Activated CD4-positive, CD25-positive, alpha-beta regulatory T cell treated with anti-CD3 and anti-CD28 coated beads, Interleukin-2, amount 50 U/mL, for 72 hours (primary cell): ENCODE data around the gene RPP14.
"Not testable (repeated sequence)": the region's sequence is repeated elsewhere in the genome, so short reads cannot be mapped to it uniquely, and the experiment has no call there.

Experiments used
- DNase-seq: peaks from one replicate; pipeline ENCODE4 v3.0.0; 2021

RPP14 gene

DNA sequence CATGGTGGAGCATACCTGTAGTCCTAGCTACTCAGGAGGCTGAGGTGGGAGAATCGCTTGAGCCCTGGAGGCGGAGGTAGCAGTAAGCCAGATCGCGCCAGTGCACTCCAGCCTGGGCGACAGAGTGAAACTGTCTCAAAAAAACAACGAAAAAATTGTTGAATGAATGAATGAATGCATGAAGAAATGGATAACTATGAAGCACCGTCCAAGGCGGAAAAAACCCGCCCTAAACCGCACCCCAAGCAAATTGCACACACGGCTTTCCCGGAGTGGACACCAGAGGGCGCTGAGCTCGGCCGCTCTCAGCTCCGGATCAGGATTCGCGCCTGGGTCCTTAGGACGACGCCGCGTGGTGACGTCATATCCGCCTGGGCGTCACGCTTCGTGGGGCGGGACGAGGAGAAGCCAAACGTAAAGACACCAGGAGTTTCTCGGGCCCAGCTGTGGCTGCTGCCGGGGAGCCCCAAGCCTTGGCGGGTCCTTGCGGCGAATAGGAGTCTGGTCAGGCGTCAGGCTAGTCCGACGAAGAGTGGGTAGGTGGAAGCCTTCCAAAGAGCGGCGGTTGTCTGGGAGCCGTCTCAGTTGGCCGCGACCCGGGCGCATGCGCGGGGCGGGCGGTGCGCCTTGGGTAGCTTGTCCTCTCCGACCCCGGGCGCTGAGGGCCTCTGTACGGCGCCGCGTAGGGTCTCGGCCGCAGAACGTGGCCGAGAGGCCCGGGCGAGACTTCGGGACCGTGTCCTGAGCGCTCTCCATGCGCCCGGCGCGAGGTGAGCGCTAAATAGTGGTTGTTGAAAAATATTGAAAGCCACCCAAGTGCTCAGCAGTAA lies at the start of gene RPP14, which contains the start of gene HTD2:
Gene RPP14 (plus strand): TSS at position 364 of the 830 bp plus-strand sequence. CDS start 4,085 bp downstream, outside the sequence.
Gene HTD2 (plus strand): TSS at position 639 of the 830 bp plus-strand sequence. CDS start 11,094 bp downstream, outside the sequence.
- peak; percentile 98 for DNase-seq

DNA sequence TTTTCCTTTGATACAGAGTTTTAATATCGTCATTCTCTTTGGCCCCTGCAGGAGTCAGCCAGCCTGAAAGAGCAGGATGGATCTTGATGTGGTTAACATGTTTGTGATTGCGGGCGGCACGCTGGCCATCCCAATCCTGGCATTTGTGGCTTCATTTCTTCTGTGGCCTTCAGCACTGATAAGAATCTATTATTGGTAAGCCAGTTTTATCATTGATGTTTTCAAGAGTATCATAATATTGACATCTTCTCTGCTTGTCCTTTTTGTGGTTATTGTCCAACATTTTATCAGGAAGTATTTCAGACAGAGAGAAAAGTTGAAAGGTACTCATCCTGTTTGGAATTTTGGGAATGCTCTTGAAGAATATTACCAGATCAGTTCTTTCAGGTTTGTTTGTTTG lies 49.5 kb upstream of the RPP14 start:
- no peak for DNase-seq

DNA sequence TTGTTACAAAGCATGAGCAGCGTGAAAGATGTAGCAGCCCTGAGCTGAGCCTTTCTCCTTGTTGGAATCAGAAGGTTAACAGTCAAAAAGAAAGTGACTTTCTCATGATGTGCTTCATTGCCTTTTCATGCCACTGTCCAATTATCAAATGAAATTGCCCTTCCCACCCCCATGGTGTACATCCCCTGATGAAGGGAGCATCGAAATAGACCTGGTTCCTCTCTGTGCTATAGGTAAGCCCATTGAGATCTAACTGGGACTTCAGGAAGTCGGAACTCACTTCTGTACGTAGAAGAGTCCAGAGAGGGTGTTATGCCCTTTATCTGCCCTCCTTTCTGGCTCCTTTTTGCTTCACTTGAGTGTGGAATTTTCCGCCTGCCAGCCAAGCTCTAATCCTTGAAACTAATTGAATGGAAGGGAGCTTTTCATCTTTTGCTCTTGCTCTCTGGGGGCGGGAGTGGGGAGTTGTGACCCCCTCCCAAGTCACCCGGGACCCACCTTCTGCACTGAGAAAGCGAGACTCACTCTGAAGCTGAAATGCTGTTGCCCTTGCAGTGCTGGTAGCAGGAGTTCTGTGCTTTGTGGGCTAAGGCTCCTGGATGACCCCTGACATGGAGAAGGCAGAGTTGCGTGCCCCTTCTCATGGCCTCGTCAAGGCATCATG lies 47.5 kb upstream of the RPP14 start:
- no peak for DNase-seq

DNA sequence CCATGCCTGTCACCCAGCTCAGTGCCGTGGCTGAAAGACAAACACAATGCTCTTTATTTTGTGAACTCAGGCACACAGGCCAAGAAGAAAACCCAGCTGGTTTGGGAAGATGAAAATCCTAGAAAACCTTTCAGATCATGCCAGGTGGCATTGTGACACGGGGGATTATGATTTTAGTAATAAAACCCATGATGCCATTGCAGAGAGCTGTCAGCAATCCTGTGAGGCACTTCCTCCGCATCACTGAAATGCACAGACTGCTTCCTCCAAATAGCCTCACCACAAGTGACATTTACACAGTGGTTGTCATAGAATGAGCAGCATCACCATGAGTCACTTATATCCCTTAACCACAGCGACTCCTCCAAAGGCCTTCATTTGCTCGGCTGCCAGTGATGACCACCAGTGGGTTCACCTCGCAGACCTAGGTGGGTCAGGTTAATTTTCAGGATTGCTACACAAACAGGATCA lies 45.7 kb upstream of the RPP14 start:
- no peak for DNase-seq

DNA sequence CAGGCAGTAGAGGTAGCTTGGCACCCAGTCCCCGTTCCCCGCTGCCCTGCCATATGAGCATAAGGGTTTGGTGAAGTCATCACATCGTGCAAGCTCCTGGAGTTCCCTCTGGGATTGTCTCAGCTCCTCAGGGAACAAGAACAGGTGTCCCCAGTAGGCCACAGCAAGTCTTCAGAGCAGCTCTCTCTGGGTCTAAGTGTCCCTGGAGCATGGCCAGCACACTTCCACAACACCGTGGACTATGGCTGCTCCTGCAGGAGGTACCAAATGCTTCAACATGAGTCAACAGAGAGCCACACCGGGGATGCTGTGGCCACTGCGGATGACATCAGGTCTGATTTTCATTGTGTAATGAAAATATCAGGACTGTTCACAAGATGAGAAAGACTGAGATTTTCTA lies 45.3 kb upstream of the RPP14 start:
- DNase-seq: no peak

DNA sequence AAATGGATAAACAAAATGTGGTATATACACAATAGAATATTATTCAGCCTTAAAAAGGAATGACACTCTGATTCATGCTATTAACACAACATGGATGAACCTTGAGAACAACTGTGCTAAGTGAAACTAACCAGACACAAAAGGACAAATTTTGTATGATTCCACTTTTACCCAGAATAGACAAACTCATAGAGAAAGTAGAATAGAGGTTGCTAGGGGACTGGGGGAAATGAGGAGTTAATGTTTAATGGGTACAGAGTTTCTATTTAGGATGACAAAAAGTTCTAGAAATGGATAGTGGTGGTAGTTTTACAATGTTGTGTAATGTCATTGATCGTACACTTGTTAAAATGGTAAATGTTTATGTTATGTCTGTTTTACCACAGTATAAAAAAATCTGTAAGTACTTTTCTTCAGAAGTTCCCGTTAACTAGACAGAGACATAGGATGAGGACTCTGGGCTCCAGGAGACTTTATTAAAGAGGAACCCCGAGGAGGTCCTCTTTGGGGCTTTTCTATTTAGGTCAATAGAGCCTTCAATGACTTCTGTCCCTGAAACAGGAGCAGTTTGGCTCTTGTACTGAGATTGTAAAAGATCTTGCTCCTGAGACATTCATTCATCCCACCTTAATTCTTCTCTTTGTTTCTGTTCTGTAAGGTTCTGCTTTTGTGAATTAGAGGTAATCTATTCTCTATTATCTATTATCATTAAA lies 43.9 kb upstream of the RPP14 start:
- DNase-seq: no peak

DNA sequence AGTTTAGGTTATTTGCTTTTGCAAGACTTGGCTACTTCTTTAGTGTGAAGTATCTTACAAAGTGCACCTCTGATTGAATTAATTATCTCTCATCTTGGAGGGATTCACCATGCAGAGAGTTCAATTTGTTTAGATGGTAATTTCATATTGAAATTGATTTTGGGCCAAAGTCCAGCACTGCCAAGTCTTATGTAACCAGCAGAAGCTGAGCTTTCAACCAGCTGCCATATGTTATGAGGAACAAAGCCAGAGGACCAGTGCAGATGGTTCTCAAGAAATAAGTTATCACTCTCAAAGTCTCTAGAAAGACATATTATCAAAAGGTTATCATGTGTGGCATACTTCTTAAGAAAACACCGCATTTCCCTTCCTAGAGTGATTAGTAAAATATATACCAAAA lies 39.5 kb upstream of the RPP14 start:
- DNase-seq: no peak

DNA sequence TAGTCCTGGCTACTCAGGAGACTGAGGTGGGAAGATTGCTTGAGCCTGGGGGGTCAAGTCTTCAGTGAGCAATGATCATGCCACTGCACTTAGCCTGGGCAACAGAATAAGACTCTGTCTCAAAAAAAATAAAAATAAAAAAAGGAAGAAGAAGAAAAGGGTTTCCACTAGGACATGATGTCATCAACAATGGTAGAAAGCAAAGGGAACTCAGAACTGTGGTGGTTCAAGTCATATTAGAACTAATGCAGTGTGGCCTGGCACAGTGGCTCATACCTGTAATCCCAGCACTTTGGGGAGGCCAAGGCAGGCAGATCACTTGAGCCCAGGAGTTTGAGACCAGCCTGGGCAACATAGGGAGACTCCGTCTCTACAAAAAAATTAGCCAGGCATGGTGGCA lies 38.5 kb upstream of the RPP14 start:
- not testable (repeated sequence) for DNase-seq

DNA sequence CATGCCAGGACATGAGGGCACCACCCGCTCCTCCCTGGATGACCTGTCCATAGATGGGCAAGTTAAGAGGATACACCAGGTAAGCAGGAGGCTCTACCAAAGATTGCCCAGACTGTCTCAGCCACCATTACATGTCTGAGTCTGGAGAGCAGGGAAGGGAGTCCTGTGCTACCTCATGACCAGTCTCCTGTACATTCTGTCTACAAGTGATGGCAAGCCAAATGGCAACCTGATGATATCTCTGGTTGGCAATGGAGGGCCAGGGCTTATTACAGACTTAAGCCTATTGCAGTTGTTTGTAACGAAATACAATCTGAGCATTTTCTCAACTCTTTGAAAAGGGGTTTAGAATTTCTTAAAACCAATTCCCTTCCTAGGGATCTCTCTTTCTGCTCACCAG lies 36.7 kb upstream of the RPP14 start:
- DNase-seq: no peak

DNA sequence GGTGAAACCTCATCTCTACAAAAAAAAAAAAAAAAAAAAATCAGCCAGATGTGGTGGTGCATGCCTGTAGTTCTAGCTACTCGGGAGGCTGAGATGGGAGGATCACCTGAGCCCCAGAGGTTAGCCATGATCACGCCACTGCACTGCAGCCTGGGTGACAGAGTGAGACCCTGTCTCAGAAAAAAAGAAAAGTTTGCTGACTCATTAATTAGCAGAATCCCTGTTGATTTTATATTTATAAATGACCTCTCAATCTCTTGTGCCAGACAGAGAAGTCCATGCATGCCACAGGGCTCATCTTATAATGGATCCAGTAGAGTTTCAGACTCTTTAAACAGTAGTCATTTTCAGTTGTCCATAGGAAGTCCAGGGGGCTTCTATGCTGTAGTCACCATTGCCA lies 35.6 kb upstream of the RPP14 start:
- no peak for DNase-seq

DNA sequence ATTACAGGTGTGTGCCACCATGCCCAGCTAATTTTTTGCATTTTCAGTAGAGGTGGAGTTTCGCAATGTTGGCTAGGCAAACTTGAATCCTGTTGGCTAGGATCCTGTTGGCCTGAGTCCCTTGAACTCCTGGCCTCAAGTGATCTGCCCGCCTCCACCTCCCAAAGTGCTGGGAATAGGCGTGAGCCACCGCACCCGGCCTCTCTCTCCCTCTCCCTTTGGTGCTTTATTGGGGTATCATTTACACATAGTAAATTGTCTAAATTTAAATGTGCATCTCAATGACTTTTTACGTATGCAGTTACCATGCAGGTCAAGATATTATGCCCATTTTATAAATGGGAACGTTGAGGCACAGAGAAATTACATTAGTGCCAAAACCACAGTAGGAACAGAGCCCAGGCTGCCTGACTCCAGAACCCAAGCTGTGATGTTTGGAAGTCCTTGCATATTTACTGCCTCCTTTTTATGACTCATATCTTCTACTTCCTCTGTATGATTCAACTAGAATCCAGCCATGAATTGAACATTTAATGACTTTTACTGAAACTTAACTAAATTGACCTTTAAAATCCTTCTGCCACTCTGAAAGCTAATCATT lies 34.0 kb upstream of the RPP14 start:
- no peak for DNase-seq

DNA sequence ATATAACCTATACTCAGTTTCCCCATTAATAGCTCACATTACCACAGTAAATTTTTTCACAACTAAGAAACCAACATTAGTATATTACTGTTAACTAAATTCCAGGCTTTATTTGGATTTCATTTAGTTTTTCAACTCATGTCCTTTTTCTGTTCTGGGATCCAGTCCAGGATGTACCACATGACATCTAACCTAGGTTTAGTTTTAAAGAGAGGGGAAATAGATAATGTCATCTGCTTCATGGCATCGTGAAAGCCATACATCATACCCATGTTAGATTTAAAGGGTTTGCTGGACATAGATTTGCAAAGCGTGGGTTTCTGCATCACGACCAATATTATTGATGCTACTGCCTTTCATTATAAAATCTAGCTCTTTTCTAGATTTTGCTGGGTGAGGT lies 33.2 kb upstream of the RPP14 start:
- no peak for DNase-seq

DNA sequence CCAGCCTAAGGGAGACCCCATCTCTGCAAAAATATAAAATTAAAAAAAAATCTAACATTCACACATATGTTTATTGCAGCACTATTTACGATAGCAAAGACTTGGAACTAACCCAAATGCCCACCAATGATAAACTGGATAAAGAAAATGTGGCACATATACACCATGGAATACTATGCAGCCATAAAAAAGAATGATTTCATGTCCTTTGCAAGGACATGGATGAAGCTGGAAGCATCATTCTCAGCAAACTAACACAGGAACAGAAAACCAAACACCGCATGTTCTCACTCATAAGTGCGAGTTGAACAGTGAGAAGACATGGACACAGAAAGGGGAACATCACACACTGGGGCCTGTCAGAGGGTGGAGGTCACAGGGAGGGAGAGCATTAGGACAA lies 32.7 kb upstream of the RPP14 start:
- DNase-seq: not testable (repeated sequence)

DNA sequence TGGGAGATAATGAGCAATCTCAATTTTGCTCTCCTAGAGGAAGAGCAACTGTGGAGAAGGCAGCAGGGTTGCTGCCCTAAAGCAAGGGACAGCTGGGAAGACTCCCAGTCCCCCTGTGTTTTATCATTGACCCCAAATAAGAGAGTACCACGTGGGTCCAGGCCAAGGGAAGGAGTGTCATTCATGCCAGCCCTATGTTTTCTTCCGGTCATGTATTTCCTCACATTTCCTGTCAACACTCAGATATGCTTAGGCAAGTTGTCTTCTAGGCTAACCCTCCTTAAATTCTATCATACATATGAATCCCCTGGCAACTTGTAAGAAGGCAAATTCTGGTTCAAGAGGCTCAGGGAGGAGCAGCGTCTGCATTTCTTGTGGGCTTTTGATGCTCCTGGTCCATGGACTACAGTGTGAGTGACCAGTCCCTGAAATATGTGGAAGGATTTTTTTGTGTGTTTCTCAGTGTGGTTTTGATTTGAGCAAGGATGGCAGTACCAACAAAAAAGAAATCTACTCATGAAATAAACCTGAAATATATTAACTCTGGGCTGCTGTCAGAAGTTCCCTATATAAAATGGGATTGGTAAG lies 31.9 kb upstream of the RPP14 start:
- DNase-seq: no peak

DNA sequence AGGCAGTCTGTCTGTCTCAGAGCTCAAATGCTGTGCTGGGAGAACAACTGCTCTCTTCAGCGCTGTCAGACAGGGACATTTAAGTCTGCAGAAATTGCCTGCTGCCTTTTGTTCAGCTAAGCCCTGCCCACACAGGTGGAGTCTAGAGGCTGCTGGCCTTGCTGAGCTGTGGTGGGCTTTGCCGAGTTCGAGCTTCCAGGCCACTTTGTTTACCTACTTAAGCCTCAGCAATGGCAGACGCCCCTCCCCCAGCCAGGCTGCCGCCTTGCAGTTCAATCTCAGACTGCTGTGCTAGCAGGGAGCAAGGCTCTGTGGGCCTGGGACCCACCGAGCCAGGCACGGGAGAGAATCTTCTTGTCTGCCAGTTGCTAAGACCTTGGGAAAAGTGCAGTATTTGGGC lies 25.0 kb upstream of the RPP14 start:
- DNase-seq: no peak

DNA sequence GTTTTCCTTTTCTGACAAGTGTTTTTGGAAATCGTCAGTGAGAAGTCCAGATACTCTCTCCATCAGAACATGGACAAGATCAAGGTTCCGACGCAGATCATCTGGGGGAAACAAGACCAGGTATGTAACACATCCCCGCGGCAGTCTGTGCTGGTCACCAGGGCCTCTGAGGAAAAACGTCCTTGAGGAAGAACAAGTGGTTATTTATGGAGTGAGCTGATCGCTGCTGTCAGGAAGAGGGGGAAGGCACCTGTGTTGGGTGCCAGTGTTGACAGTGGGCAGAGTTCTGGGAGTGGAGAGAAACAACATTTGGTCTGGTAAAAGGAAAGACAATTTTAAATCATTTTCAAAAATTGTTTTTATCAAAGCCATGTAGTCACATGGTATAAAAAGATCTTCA lies 20.7 kb upstream of the RPP14 start:
- no peak for DNase-seq

DNA sequence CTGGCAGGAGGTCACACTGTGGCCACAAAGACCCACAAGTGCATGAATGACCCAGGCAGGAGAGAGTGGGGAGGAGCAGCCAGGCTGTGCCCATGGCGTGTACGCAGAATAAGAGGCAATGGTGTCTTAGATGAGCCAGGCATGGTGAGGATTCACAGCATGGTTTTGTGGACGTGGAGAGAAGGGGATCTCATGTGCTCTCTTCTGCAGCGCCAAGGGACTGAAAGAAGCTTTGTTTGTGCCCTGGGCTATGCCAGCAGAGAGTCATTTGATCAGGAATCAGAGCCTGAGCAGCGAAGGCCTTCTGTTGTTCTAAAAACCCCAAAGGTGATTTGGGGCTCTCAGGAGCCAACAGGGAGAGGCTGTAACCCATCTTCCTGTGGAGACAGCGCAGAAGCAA lies 18.7 kb upstream of the RPP14 start:
- no peak for DNase-seq

DNA sequence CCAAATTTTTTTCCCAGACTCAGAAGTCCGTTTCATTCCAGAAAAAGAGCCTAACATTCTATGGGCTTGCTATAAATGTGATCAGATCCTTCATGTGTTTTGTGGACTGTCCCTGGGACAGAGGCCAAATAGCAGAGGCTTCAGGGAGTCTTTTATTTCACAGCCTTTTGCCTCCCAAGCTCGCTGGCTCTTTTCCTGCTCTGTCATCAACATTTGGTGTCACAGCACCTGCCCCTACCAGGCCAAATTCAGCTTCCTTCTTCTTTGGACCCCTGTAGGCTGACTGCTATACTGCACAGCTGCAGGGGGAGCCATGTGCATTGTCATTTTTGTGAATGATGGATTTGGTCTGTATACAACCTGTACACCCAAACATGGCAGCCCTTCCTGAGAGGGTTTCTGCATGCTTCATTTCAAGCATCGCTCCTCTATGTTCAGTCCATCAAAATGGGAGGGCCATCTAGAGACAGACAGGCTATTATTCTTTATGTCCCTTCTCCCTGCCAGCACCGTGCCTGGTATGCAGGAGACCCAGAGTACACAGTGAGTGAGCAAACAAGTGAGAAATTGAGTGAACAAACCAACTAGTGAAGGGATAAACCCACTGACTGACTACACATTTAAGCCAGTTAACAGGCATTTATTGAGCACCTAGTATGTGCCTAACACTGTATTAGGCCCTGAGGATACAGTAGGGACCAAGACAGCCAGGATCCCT lies 17.9 kb upstream of the RPP14 start:
- no peak for DNase-seq

DNA sequence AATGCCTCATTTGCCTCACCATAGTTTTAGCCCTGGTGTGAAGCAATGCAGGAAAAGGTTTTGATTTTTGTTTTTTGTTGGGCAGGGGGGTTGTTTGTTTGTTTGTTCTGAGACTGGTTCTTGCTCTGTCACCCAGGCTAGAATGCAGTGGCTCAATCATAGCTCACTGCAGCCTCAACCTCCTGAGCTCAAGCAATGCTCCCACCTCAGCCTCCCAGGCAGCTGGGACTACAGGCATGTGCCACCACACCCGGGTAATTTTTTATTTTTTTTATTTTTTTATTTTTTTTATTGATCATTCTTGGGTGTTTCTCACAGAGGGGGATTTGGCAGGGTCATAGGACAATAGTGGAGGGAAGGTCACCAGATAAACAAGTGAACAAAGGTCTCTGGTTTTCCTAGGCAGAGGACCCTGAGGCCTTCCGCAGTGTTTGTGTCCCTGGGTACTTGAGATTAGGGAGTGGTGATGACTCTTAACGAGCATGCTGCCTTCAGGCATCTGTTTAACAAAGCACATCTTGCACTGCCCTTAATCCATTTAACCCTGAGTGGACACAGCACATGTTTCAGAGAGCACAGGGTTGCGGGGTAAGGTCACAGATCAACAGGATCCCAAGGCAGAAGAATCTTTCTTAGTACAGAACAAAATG lies 17.0 kb upstream of the RPP14 start:
- DNase-seq: not testable (repeated sequence)

DNA sequence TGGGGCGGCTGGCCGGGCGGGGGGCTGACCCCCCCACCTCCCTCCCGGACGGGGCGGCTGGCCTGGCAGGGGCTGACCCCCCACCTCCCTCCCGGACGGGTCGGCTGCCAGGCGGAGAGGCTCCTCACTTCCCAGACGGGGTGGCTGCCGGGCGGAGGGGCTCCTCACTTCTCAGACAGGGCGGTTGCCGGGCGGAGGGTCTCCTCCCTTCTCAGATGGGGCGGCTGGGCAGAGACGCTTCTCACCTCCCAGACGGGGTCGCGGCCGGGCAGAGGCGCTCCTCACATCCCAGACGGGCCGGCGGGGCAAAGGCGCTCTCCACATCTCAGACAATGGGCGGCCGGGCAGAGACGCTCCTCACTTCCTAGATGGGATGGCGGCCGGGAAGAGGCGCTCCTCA lies 15.6 kb upstream of the RPP14 start:
- DNase-seq: not testable (repeated sequence)

DNA sequence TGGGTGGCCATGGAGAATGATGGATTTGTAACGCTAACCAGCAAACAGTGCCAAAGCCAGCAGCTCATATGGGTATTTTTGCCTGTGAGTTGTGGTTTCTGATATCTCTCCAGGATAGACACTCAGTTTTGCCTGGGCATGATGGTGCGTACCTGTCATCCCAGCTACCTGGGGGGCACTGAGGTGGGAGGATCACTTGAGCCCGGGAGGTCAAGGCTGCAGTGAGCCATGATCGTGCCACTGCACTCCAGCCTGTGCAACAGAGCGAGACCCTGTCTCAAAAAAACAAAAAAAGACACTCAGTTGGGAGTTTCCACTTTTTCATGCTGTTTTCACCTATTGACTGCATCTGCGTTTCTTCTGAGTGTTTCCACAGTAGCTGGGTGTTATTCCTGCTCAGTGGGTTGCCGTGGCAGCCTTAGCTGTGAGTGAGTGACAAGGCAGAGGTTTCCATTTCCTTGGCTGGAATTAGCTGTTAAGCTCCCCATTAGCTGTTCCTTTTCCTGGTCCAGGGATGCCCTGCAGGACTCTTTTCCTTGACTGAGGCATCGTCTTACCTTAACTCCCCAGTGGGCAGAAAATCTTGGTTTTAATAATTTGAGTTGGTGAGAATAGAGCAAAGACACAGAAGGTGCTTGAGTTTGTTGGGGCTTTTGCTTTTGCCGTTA lies 14.2 kb upstream of the RPP14 start:
- no peak for DNase-seq
